Stimulated activated memory B cell treated with anti-CD40 and anti-IgM and Interleukin-4, amounts not matched to agents 10 μg/mL and 1 μg/mL and 100 μg/mL, for 72 hours (primary cell): ENCODE results near the gene RFX3.

Experiments
- ATAC-seq: fragments of 150-1000 bp; cut with Tn5 transposase; 2 replicates; pipeline ENCODE4 v1.10.0; 2021
- H3K27ac Mint-ChIP-seq: one replicate; pipeline ENCODE4 v1.8.0; 2022; ENCODE audit warnings: mild to moderate bottlenecking, mixed read lengths
- H3K27me3 Mint-ChIP-seq: one replicate; pipeline ENCODE4 v1.8.0; 2022; ENCODE audit warnings: mixed read lengths
- H3K36me3 Mint-ChIP-seq: one replicate; pipeline ENCODE4 v1.8.0; 2022; ENCODE audit warnings: mixed read lengths
- H3K4me1 Mint-ChIP-seq: one replicate; pipeline ENCODE4 v1.8.0; 2022; ENCODE audit warnings: mixed read lengths
- H3K4me3 Mint-ChIP-seq: one replicate; pipeline ENCODE4 v1.8.0; 2022; ENCODE audit warnings: mild to moderate bottlenecking, moderate library complexity, mixed read lengths
- H3K9me3 Mint-ChIP-seq: one replicate; pipeline ENCODE4 v1.8.0; 2022; ENCODE audit warnings: mixed read lengths

Gene RFX3

GRCh38 chr9:3521966-3522365, 3.8 kb downstream of the RFX3 start:
- Mint-ChIP-seq H3K27ac (no peak overlapping the region), H3K27me3 (no peaks in the 10 kb centered on the region), H3K4me3 (no peak overlapping the region), H3K9me3 (no peaks in the 10 kb centered on the region), H3K36me3 (no peaks in the 10 kb centered on the region), H3K4me1 (peaks cover 42% of the 10 kb centered on the region)
- no peak for ATAC-seq

- peaks cover 42% of the 10 kb centered on the region for H3K4me1 Mint-ChIP-seq
- no peak overlapping the region for H3K27ac Mint-ChIP-seq
- H3K4me3 Mint-ChIP-seq = no peak overlapping the region
- no peaks in the 10 kb centered on the region for H3K27me3 Mint-ChIP-seq
- no peaks in the 10 kb centered on the region for H3K9me3 Mint-ChIP-seq
- ATAC-seq = no peak
- H3K36me3 Mint-ChIP-seq = no peaks in the 10 kb centered on the region
Observed at GRCh38 chr9:3520564-3520963, 5.2 kb downstream of the RFX3 start.

GRCh38 chr9:3517377-3518048, 8.3 kb downstream of the RFX3 start:
- Mint-ChIP-seq H3K27me3 (no peaks in the 10 kb centered on the region), H3K4me3 (no peak overlapping the region), H3K27ac (no peak overlapping the region), H3K4me1 (peaks cover 26% of the 10 kb centered on the region), H3K9me3 (no peaks in the 10 kb centered on the region), H3K36me3 (peaks cover 10% of the 10 kb centered on the region)
- ATAC-seq = no peak

GRCh38 chr9:3516667-3517330, 9.0 kb downstream of the RFX3 start:
- no peaks in the 10 kb centered on the region for H3K27me3 Mint-ChIP-seq
- no peak overlapping the region for H3K27ac Mint-ChIP-seq
- no peak for ATAC-seq
- H3K36me3 Mint-ChIP-seq = peaks cover 10% of the 10 kb centered on the region
- no peaks in the 10 kb centered on the region for H3K9me3 Mint-ChIP-seq
- H3K4me1 Mint-ChIP-seq = peaks cover 23% of the 10 kb centered on the region
- no peak overlapping the region for H3K4me3 Mint-ChIP-seq

GRCh38 chr9:3515405-3515804, 10.4 kb downstream of the RFX3 start:
- Mint-ChIP-seq H3K4me1 (peaks cover 29% of the 10 kb centered on the region), H3K27me3 (no peaks in the 10 kb centered on the region), H3K9me3 (no peaks in the 10 kb centered on the region), H3K27ac (no peak overlapping the region), H3K4me3 (no peak overlapping the region), H3K36me3 (peaks cover 10% of the 10 kb centered on the region)
- ATAC-seq = no peak

- ATAC-seq = no peak
- peaks cover 10% of the 10 kb centered on the region for H3K36me3 Mint-ChIP-seq
- H3K27ac Mint-ChIP-seq = no peak overlapping the region
- H3K27me3 Mint-ChIP-seq = no peaks in the 10 kb centered on the region
- H3K9me3 Mint-ChIP-seq = no peaks in the 10 kb centered on the region
- peaks cover 34% of the 10 kb centered on the region for H3K4me1 Mint-ChIP-seq
- no peak overlapping the region for H3K4me3 Mint-ChIP-seq
Observed at GRCh38 chr9:3514786-3515185, 11.0 kb downstream of the RFX3 start.

GRCh38 chr9:3513265-3513818, 12.5 kb downstream of the RFX3 start:
- ATAC-seq = no peak
- Mint-ChIP-seq H3K36me3 (peaks cover 10% of the 10 kb centered on the region), H3K27me3 (no peaks in the 10 kb centered on the region), H3K4me1 (peaks cover 41% of the 10 kb centered on the region), H3K27ac (peak overlapping the region; percentile 47), H3K9me3 (no peaks in the 10 kb centered on the region), H3K4me3 (no peak overlapping the region)

- Mint-ChIP-seq H3K9me3 (no peaks in the 10 kb centered on the region), H3K27ac (peak overlapping the region; percentile 59), H3K36me3 (peaks cover 10% of the 10 kb centered on the region), H3K4me3 (no peak overlapping the region), H3K4me1 (peaks cover 43% of the 10 kb centered on the region), H3K27me3 (no peaks in the 10 kb centered on the region)
- ATAC-seq = no peak
Observed at GRCh38 chr9:3511551-3511950, 14.2 kb downstream of the RFX3 start.

- H3K9me3 Mint-ChIP-seq = no peaks in the 10 kb centered on the region
- no peak overlapping the region for H3K27ac Mint-ChIP-seq
- ATAC-seq = no peak
- no peak overlapping the region for H3K4me3 Mint-ChIP-seq
- peaks cover 43% of the 10 kb centered on the region for H3K4me1 Mint-ChIP-seq
- H3K27me3 Mint-ChIP-seq = no peaks in the 10 kb centered on the region
- H3K36me3 Mint-ChIP-seq = peaks cover 10% of the 10 kb centered on the region
Observed at GRCh38 chr9:3510796-3511195, 15.0 kb downstream of the RFX3 start.

GRCh38 chr9:3509926-3510325, 15.9 kb downstream of the RFX3 start:
- H3K4me3 Mint-ChIP-seq = no peak overlapping the region
- no peaks in the 10 kb centered on the region for H3K27me3 Mint-ChIP-seq
- H3K27ac Mint-ChIP-seq = no peak overlapping the region
- H3K36me3 Mint-ChIP-seq = peaks cover 10% of the 10 kb centered on the region
- H3K4me1 Mint-ChIP-seq = peaks cover 43% of the 10 kb centered on the region
- ATAC-seq = no peak
- no peaks in the 10 kb centered on the region for H3K9me3 Mint-ChIP-seq

- Mint-ChIP-seq H3K9me3 (no peaks in the 10 kb centered on the region), H3K4me1 (peaks cover 39% of the 10 kb centered on the region), H3K27me3 (no peaks in the 10 kb centered on the region), H3K27ac (peak overlapping the region; percentile 85), H3K4me3 (peak overlapping the region; percentile 54), H3K36me3 (peaks cover 8% of the 10 kb centered on the region)
- no peak for ATAC-seq
Observed at GRCh38 chr9:3508521-3509291, 17.1 kb downstream of the RFX3 start.

- ATAC-seq = no peak
- H3K27ac Mint-ChIP-seq = peak overlapping the region; percentile 85
- H3K27me3 Mint-ChIP-seq = no peaks in the 10 kb centered on the region
- peaks cover 34% of the 10 kb centered on the region for H3K4me1 Mint-ChIP-seq
- peaks cover 5% of the 10 kb centered on the region for H3K36me3 Mint-ChIP-seq
- peak overlapping the region; percentile 54 for H3K4me3 Mint-ChIP-seq
- no peaks in the 10 kb centered on the region for H3K9me3 Mint-ChIP-seq
Observed at GRCh38 chr9:3508078-3508431, 17.7 kb downstream of the RFX3 start.

GRCh38 chr9:3507395-3508077, 18.3 kb downstream of the RFX3 start:
- Mint-ChIP-seq H3K27ac (peak overlapping the region; percentile 85), H3K4me3 (peak overlapping the region; percentile 54), H3K4me1 (peaks cover 34% of the 10 kb centered on the region), H3K27me3 (no peaks in the 10 kb centered on the region), H3K36me3 (peaks cover 4% of the 10 kb centered on the region), H3K9me3 (no peaks in the 10 kb centered on the region)
- ATAC-seq = peak; percentile 54

GRCh38 chr9:3506164-3506563, 19.6 kb downstream of the RFX3 start:
- Mint-ChIP-seq H3K9me3 (no peaks in the 10 kb centered on the region), H3K27ac (no peak overlapping the region), H3K36me3 (peaks cover 10% of the 10 kb centered on the region), H3K4me1 (peaks cover 28% of the 10 kb centered on the region), H3K27me3 (no peaks in the 10 kb centered on the region), H3K4me3 (no peak overlapping the region)
- no peak for ATAC-seq
